Colonic mucosa (tissue), 4 donors: ENCODE results near the gene LGR4. TPM values are rescaled to one million over a fixed set of nuclear protein-coding genes. Genes with fewer than 3 reads are reported as not detected.

Experiments used
- DNase-seq: peaks from one replicate; pipeline ENCODE4 v3.0.0-alpha.2; 2020
- H3K27ac ChIP-seq: fragments of 200-600 bp; one replicate; pipeline ENCODE4 v1.8.0; 2021
- H3K27me3 ChIP-seq: fragments of 200-600 bp; one replicate; pipeline ENCODE4 v1.8.0; 2021
- H3K36me3 ChIP-seq: fragments of 200-600 bp; one replicate; pipeline ENCODE4 v1.8.0; 2021
- H3K4me1 ChIP-seq: fragments of 200-600 bp; one replicate; pipeline ENCODE4 v1.8.0; 2021; ENCODE audit warnings: mild to moderate bottlenecking
- H3K4me3 ChIP-seq: fragments of 200-600 bp; one replicate; pipeline ENCODE4 v1.8.0; 2021
- H3K9ac ChIP-seq, 2 donors: one replicate each; pipeline ENCODE4 v1.7.0; 2013; ENCODE audit warnings: control low read depth in 2 of 2, low read depth in 2 of 2, low read length in 2 of 2
- H3K9me3 ChIP-seq: fragments of 200-600 bp; one replicate; pipeline ENCODE4 v1.8.0; 2021
- intact Hi-C: fragments of 100-400 bp; cut with DNase I; formaldehyde crosslinking; loops from one replicate; pipeline ENCODE4 v1.14.1; 2022
- total RNA-seq, 2 donors: library from RNA; stranded (reverse); fragmentation: NEBNext Ultra II Directional in 1 of 2; extraction: Animal tissue kit (Norgen Biotek cat#: 25700) in 1 of 2; gene quantifications; one replicate each; pipeline ENCODE4 v1.2.1, GENCODE V29; 2021
- TF ChIP-seq, protein P1 (sequence below): fragments of 200-600 bp; IDR thresholded peaks from one replicate; pipeline ENCODE4 v1.8.0; 2022; ENCODE audit warnings: antibody characterized with exemption, mild to moderate bottlenecking
- donor health status: healthy.
- donor health status: DM: no; HTN: no; CAD: no.
- donor health status: DM: no; HTN: no; CAD: no.

Gene LGR4
- total RNA-seq, 2 donors from 2014 or later, result 88.2 to 94.5 TPM

DNA sequence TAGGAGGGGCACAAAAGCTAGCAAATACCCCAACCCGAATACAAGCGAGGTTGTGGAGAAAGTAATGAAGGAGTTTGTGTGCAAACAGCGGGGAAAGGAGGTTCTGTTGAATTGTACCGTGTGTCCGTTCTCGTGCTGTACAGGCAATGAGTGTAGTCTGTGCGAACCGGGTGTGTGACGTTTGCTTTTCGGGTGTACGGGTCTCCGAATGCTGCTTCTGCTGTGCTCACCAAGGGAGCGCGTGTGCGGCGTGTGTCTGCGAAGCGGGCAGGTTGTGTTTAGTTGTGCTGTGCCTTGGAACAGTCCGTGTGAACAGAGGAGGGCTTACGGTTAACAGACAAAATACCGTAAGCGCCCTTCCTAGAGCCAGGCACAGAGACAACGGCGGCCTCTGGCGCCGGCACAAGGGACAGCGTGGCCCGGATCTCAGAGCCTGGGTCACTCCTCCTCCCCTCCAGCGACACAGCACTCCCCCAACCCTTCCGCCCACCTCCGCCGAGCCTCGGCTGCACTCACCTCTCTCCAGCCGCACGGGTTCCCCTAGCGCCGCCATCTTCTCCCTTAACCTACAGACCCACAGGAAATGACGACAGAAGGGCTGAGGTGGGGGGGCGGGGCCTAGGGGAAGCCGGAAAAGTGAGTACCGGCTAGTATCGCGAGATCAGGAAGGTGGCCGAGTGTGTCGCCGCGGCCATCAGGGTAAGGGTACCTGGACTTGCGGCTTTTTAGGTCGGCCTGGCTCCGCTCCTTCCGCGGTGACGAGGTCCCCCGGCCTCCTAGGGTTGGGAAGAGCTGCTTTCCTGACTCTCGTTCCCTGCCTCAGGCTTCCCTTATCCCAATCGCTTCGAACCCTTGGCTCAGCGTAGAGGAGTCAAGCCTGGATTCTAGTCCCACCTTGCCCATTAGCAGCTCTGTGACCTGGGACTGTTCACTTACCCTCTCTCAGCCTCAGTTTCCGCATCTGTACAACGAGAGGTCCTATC is 33.9 kb upstream of the LGR4 start, which contains the start of gene LIN7C:
Gene LIN7C, minus strand, starts transcription at position 570 of the 983 bp plus-strand sequence. Its CDS starts 17 bp downstream, at position 553.
- H3K9ac ChIP-seq, result peak within 1 kb of the TSS; percentile 88 to 96
- peak within 1 kb of the TSS; percentile 83 for H3K27ac ChIP-seq
- H3K27me3 ChIP-seq, result no peaks in the 10 kb centered on the region
- no peaks in the 10 kb centered on the region for H3K36me3 ChIP-seq
- intact Hi-C loops, result no loop called here
- H3K4me1 ChIP-seq, result peaks cover 10% of the 10 kb centered on the region
- H3K4me3 ChIP-seq, result peak within 1 kb of the TSS; percentile 79
- peak; percentile 99 for DNase-seq
- H3K9me3 ChIP-seq, result no peaks in the 10 kb centered on the region
- TF ChIP-seq, protein P1, sequence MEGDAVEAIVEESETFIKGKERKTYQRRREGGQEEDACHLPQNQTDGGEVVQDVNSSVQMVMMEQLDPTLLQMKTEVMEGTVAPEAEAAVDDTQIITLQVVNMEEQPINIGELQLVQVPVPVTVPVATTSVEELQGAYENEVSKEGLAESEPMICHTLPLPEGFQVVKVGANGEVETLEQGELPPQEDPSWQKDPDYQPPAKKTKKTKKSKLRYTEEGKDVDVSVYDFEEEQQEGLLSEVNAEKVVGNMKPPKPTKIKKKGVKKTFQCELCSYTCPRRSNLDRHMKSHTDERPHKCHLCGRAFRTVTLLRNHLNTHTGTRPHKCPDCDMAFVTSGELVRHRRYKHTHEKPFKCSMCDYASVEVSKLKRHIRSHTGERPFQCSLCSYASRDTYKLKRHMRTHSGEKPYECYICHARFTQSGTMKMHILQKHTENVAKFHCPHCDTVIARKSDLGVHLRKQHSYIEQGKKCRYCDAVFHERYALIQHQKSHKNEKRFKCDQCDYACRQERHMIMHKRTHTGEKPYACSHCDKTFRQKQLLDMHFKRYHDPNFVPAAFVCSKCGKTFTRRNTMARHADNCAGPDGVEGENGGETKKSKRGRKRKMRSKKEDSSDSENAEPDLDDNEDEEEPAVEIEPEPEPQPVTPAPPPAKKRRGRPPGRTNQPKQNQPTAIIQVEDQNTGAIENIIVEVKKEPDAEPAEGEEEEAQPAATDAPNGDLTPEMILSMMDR, result no peak

DNA sequence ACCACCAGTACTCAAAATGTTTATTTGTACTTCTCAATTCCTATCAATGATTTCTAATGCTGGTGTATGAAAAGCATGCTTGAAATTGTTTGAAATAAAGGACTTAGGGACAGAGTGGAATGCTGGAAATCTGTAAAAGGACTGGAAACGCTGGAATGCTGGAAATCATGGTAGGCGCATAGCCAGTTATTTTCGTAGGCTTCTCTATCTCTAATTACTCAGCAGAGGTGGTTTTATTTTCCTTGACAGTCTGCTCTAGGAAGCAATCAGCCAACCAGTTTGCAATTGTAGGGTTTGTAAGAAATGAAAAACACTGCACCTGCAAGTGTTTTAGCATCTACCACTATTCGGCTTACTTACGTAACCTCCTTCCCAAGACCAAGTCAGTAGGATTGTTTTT is 33.2 kb upstream of the LGR4 start:
- Histone ChIP-seq H3K27me3 (no peaks in the 10 kb centered on the region), H3K27ac (peak overlapping the region; percentile 83), H3K4me3 (peak overlapping the region; percentile 79), H3K36me3 (peaks cover 6% of the 10 kb centered on the region), H3K9ac (peak overlapping the region; percentile 81 to 88), H3K4me1 (peaks cover 10% of the 10 kb centered on the region), H3K9me3 (no peaks in the 10 kb centered on the region)
- DNase-seq, result no peak
- intact Hi-C loops, result no loop called here
- TF ChIP-seq, protein P1, result no peak

DNA sequence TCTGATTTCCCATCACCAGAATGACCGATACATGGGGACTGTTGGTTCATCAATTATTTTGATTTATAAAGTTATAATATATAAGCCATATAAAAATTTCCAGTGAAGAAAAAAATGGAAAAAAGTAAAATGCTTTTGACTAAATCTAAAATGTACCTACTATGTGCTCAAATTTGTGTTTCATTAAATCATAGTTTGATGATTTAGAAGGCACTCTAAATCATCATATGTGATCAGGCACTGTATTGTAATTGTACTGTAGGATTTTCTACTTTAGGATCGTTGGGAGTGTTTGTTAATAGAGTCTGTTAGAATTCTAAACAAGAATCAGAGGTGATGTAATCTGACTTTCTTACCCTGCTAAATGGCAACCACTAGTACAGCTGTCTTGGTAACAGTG is 31.6 kb upstream of the LGR4 start:
- Histone ChIP-seq H3K36me3 (peaks cover 9% of the 10 kb centered on the region), H3K9ac (no peak overlapping the region), H3K27me3 (no peaks in the 10 kb centered on the region), H3K9me3 (no peaks in the 10 kb centered on the region), H3K4me3 (no peak overlapping the region), H3K4me1 (peaks cover 10% of the 10 kb centered on the region), H3K27ac (no peak overlapping the region)
- intact Hi-C loops, result no loop called here
- DNase-seq, result no peak
- TF ChIP-seq, protein P1, result no peak

DNA sequence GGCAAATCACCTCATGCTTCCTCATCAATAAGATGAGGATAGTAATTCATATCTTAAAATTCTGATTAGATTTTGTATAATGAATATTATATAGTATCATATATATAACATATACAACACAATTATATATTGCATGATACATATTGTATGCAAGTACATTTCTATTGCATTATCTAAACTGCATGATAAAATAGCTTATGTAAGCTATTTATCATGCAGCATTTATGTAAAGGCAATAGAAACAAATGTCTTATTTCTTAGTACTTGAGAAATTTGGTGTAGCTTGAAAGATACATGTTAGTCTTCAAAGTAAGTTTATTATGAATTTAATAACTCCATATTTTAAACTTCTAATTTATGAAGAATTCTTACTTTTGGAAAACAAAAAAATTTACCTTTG is 28.5 kb upstream of the LGR4 start:
- H3K9me3 ChIP-seq, result no peaks in the 10 kb centered on the region
- H3K36me3 ChIP-seq, result peaks cover 20% of the 10 kb centered on the region
- H3K27me3 ChIP-seq, result no peaks in the 10 kb centered on the region
- intact Hi-C loops, result no loop called here
- peaks cover 10% of the 10 kb centered on the region for H3K4me1 ChIP-seq
- no peak for DNase-seq
- H3K27ac ChIP-seq, result no peak overlapping the region
- H3K9ac ChIP-seq, result no peak overlapping the region
- TF ChIP-seq, protein P1, result no peak
- no peak overlapping the region for H3K4me3 ChIP-seq

DNA sequence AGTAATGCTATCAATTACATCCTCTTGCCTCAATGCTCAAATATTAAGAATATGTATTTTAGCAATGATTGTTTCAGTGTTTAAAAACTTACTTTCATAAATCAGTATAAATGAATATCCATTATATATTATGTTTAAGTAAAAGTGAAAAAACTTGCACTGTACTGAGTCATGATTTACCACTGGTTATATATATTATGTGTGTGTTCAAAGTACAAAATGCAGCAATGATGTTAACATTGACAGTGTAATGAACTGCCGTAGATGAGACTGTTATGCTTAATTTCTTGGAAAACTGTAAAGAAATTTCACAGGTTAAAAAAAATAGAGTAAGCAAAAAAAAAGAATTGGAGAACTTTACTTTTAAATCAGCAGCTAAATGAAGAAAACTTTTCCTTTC is 25.3 kb upstream of the LGR4 start:
- Histone ChIP-seq H3K4me1 (no peaks in the 10 kb centered on the region), H3K4me3 (no peak overlapping the region), H3K36me3 (peaks cover 20% of the 10 kb centered on the region), H3K27ac (no peak overlapping the region), H3K27me3 (no peaks in the 10 kb centered on the region), H3K9me3 (no peaks in the 10 kb centered on the region), H3K9ac (no peak overlapping the region)
- TF ChIP-seq, protein P1, result no peak
- DNase-seq, result no peak
- intact Hi-C loops, result no loop called here
